AG04450 (cell line): ENCODE results near the gene GLIPR1L2. TPM values are rescaled to one million over a fixed set of nuclear protein-coding genes. Genes with fewer than 3 reads are reported as not detected.
"Not testable (repeated sequence)": the region's sequence is repeated elsewhere in the genome, so short reads cannot be mapped to it uniquely, and the experiment has no call there.

ENCODE experiments used
- CTCF ChIA-PET: fragments of 300-600, 350-600 bp; formaldehyde crosslinking; extraction: SDS; loops from one replicate; lab custom pipeline; 2022; ENCODE audit warnings: antibody characterized with exemption, inconsistent platforms; lab: Charles Lee
- POLR2A ChIA-PET: fragments of 350-600 bp; formaldehyde crosslinking; extraction: SDS; loops from one replicate; lab custom pipeline; 2021; ENCODE audit warnings: antibody characterized with exemption, inconsistent platforms; lab: Yijun Ruan, JAX
- DNase-seq: peaks from one replicate; pipeline ENCODE4 v3.0.0-alpha.2; 2011; ENCODE audit warnings: low read depth, low spot score
- H3K27ac ChIP-seq: one replicate; pipeline ENCODE4 v1.5.1; 2012; ENCODE audit warnings: low read depth, low read length, control low read depth
- H3K27me3 ChIP-seq: one replicate; pipeline ENCODE4 v1.6.0; 2012; ENCODE audit warnings: low read length; ENCODE audit not compliant: control insufficient read depth, insufficient read depth
- H3K4me3 ChIP-seq: 2 replicates; pipeline ENCODE4 v1.5.1; 2011; ENCODE audit warnings: mild to moderate bottlenecking, low read depth, low read length, control low read depth
- H3K9me3 ChIP-seq: 2 replicates; pipeline ENCODE4 v1.5.1; 2012; ENCODE audit warnings: low read length; ENCODE audit not compliant: control insufficient read depth, insufficient read depth
- polyA minus RNA-seq: library from RNA; depleted of rRNA, polyadenylated mRNA; stranded (reverse); fragments of >200 nt; gene quantifications from 2 replicates; pipeline ENCODE4 v1.2.3, GENCODE V29; 2011; rRNA and poly(A)+ RNA removed
- polyA plus RNA-seq: library from polyadenylated mRNA; depleted of rRNA; stranded (reverse); fragments of >200 nt; gene quantifications from 2 replicates; pipeline ENCODE4 v1.2.3, GENCODE V29; 2011; rRNA removed
- TF ChIP-seq, protein P1 (sequence below): IDR thresholded peaks from 2 replicates; pipeline ENCODE4 v1.5.1; 2011; ENCODE audit warnings: low read depth, low read length, control low read depth, inconsistent platforms

The GLIPR1L2 gene
- polyA plus RNA-seq: 0.21 and 0.27 TPM in 2 replicates
- polyA minus RNA-seq: 0.14 TPM in 1 of 2 replicates, not detected in the other

DNA sequence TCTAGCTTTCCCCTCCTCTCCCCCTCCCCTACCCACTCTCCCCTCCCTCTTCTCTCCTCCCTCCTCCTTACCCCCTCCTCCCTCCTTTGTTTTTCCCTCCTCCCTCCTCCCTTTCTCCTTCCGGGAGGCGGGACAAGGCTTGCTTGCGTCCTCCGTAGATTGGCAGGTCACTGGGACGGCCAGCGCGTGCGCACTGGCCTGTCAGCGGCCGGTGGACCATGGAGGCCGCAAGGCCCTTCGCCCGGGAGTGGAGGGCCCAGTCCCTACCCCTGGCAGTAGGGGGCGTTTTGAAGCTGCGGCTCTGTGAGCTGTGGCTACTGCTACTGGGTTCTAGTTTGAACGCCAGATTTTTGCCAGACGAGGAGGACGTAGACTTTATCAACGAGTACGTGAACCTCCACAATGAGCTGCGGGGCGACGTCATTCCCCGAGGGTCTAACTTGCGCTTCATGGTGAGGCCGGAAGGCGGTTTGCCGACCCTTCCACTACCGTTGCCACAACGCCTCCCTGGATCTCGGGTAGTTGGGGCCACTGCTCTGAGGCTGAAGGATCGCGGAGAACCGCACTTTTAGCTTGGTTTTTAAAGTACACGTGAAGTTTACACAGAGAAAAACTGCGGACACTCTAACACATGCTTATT is at the start of gene GLIPR1L2:
Gene GLIPR1L2 (plus strand): TSS at position 191 of the 640 bp plus-strand sequence. CDS start 28 bp downstream, at position 219.
- peak within 1 kb of the TSS; percentile 62 for H3K4me3 ChIP-seq
- TF ChIP-seq, protein P1, sequence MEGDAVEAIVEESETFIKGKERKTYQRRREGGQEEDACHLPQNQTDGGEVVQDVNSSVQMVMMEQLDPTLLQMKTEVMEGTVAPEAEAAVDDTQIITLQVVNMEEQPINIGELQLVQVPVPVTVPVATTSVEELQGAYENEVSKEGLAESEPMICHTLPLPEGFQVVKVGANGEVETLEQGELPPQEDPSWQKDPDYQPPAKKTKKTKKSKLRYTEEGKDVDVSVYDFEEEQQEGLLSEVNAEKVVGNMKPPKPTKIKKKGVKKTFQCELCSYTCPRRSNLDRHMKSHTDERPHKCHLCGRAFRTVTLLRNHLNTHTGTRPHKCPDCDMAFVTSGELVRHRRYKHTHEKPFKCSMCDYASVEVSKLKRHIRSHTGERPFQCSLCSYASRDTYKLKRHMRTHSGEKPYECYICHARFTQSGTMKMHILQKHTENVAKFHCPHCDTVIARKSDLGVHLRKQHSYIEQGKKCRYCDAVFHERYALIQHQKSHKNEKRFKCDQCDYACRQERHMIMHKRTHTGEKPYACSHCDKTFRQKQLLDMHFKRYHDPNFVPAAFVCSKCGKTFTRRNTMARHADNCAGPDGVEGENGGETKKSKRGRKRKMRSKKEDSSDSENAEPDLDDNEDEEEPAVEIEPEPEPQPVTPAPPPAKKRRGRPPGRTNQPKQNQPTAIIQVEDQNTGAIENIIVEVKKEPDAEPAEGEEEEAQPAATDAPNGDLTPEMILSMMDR: peak; percentile 89
- DNase-seq: peak; percentile 92
- CTCF ChIA-PET: interaction anchor here (0.5 to 2.4 kb wide), 55 partner anchors 8 to 1381 kb away, joined by 3 to 45 read pairs (median 5); partner anchors contain the start of genes CAPS2, GLIPR1 and GLIPR1L1
- POLR2A ChIA-PET: interaction anchor here (0.6 to 1.4 kb wide), 6 partner anchors 42 to 117 kb away, joined by 3 to 14 read pairs (median 3); partner anchors contain the start of gene GLIPR1
- H3K27me3 ChIP-seq: no peaks in the 10 kb centered on the region
- peak within 1 kb of the TSS; percentile 84 for H3K27ac ChIP-seq
- H3K9me3 ChIP-seq: no peaks in the 10 kb centered on the region

DNA sequence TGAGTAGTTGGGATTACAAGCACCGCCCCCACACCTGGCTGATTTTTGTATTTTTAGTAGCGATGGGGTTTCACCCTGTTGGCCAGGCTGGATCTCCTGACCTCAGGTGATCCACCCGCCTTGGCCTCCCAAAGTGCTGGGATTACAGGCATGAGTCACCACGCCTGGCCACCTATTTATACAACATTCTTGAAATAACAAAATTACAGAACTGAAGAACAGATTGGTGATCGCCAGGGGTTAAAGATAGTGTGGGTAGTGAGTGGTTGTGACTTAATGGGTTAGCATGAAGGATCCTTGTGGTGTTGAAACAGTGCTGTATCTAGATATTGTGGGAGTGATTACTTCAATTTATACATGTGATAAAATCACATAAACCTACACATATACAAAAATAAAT is 49.0 kb upstream of the GLIPR1L2 start:
- H3K4me3 ChIP-seq: no peak overlapping the region
- TF ChIP-seq, protein P1: no peak
- H3K27ac ChIP-seq: no peak overlapping the region
- CTCF ChIA-PET: interaction anchor here (1.0 kb wide), 1 partner anchor 8 kb away, joined by 6 read pairs; the partner anchor contains the start of gene GLIPR1L1
- POLR2A ChIA-PET: no interaction called here
- H3K27me3 ChIP-seq: no peaks in the 10 kb centered on the region
- DNase-seq: no peak
- H3K9me3 ChIP-seq: peaks cover 3% of the 10 kb centered on the region; the same call in 1 of the 2 replicates

DNA sequence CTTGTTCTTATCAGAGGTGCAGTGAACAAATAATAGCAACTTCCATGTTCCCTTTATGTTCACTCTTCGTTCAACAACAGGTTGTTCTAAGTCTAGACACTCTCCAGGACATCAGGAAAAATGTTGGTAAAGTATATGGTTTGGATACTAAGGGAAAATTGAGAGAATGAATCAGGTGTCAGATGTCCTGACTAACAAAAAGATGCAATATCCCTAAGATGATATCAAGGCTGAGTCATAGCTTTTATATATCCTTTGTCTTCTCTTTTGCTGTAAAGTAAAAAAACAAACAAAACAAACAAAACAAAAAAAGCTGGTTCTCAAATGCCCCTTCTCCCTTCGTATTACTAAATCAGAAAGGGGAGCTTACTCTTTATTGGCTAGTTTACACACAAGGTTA is 45.4 kb upstream of the GLIPR1L2 start:
- Histone ChIP-seq H3K9me3 (peaks cover 3% of the 10 kb centered on the region; the same call in 1 of the 2 replicates), H3K4me3 (no peak overlapping the region), H3K27ac (no peak overlapping the region), H3K27me3 (no peaks in the 10 kb centered on the region)
- no peak for DNase-seq
- CTCF ChIA-PET: interaction anchor here (1.1 to 1.4 kb wide), 2 partner anchors 11 to 45 kb away, joined by 4 to 10 read pairs; partner anchors contain the start of genes GLIPR1L1 and GLIPR1L2
- POLR2A ChIA-PET: no interaction called here
- TF ChIP-seq, protein P1: no peak

DNA sequence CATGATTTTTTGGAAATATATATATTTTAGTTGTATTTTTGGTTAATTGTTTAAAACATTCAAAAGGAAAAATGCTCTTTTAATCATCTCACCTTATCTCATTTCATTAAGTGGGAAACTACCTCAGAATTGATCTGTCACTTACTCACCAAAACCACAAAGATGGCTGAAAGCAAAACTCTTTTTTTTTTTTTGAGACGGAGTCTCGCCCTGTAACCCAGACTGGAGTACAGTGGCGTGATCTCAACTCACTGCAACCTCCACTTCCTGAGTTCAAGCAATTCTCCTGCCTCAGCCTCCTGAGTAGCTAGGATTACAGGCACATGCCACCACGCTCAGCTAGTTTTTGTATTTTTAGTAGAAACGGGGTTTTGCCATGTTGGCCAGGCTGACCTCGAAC is 44.7 kb upstream of the GLIPR1L2 start:
- H3K27ac ChIP-seq, H3K27me3 ChIP-seq, H3K9me3 ChIP-seq, POLR2A ChIA-PET, H3K4me3 ChIP-seq, DNase-seq: not testable (repeated sequence)
- CTCF ChIA-PET: interaction anchor here (1.1 to 1.4 kb wide), 2 partner anchors 12 to 45 kb away, joined by 4 to 10 read pairs; partner anchors contain the start of genes GLIPR1L1 and GLIPR1L2

DNA sequence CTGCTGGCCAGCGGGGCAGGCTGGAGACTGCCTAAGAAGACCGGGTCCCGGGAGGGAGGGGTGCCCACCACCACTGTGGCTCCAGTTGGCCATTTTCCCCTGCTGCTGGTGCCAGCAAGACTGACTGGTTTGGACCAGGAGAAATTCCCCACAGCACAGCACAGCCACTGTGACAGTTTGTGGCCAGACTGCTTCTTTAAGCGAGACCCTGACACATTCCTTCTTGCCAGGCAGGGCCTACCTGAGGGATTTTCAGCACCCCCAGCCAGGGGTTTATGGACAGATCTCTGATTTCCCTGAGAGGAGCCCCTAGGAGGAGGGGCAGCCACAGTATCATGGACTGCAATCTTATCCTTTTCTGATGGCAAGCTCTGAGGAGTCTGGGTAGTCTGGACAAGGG is 40.9 kb upstream of the GLIPR1L2 start:
- Histone ChIP-seq H3K9me3 (no peaks in the 10 kb centered on the region), H3K27ac (no peak overlapping the region), H3K4me3 (no peak overlapping the region), H3K27me3 (no peaks in the 10 kb centered on the region)
- no peak for DNase-seq
- ChIA-PET CTCF (no interaction called here), POLR2A (no interaction called here)
- TF ChIP-seq, protein P1: no peak
